ENCODE measurements around the gene ADK. TPM values are rescaled to one million over a fixed set of nuclear protein-coding genes. Genes with fewer than 3 reads are reported as not detected.

ADK gene
- total and polyA plus RNA-seq, 8 donors = 7.2 to 66.1 (median 21.5) TPM

DNA sequence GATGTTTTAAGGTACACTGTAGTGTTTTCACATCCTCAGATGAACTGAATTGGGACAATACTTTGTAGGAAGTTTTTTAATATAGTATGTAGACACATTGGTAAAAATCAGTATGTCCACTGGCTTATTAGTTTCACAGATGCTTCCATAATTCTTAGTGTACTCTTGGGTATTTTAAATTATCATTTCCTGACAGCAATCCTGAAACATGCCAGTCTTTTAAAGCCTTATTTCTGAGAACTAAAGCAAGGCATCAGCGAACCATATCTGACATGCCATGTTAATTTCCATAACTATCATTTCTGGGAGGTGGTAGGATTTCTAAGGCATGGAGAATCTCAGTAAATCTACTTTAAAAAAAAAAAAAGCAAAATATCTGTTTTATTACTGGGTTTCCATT, 266.4 kb downstream of the ADK start:
- Histone ChIP-seq H3K36me3 (peaks cover 0 to 4% (median 0%) of the 10 kb centered on the region in 4 donors), H3K9me3 (peaks cover 0 to 4% (median 0%) of the 10 kb centered on the region in 4 donors), H3K4me1 (peaks cover 0 to 16% (median 4%) of the 10 kb centered on the region in 4 donors), H3K27ac (no peak overlapping the region), H3K27me3 (no peaks in the 10 kb centered on the region), H3K4me3 (no peak overlapping the region)
- intact Hi-C loops (cut with DNase I; ENCODE audit: low total_unique reads) = no loop called here
- no peak for DNase-seq
- 83 to 100% (median 93%) methylated on average over 1 of the region's 1 CpG for WGBS, 5 donors
- TF ChIP-seq POLR2A (IDR thresholded peaks at IDR 0.05) (no peak), POLR2AphosphoS5 (IDR thresholded peaks at IDR 0.05) (no peak), EP300 (IDR thresholded peaks at IDR 0.05) (no peak)
- TF ChIP-seq, protein P1, sequence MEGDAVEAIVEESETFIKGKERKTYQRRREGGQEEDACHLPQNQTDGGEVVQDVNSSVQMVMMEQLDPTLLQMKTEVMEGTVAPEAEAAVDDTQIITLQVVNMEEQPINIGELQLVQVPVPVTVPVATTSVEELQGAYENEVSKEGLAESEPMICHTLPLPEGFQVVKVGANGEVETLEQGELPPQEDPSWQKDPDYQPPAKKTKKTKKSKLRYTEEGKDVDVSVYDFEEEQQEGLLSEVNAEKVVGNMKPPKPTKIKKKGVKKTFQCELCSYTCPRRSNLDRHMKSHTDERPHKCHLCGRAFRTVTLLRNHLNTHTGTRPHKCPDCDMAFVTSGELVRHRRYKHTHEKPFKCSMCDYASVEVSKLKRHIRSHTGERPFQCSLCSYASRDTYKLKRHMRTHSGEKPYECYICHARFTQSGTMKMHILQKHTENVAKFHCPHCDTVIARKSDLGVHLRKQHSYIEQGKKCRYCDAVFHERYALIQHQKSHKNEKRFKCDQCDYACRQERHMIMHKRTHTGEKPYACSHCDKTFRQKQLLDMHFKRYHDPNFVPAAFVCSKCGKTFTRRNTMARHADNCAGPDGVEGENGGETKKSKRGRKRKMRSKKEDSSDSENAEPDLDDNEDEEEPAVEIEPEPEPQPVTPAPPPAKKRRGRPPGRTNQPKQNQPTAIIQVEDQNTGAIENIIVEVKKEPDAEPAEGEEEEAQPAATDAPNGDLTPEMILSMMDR (IDR thresholded peaks at IDR 0.05) = no peak

- Histone ChIP-seq H3K9me3 (no peaks in the 10 kb centered on the region), H3K4me1 (peaks cover 0 to 16% (median 4%) of the 10 kb centered on the region in 4 donors), H3K27ac (no peak overlapping the region), H3K36me3 (no peaks in the 10 kb centered on the region), H3K27me3 (no peaks in the 10 kb centered on the region), H3K4me3 (no peak overlapping the region)
- peak; percentile 36 to 89 for DNase-seq
- TF ChIP-seq POLR2A (IDR thresholded peaks at IDR 0.05) = no peak
- TF ChIP-seq, protein P1 (IDR thresholded peaks at IDR 0.05) = no peak
- TF ChIP-seq POLR2AphosphoS5 (IDR thresholded peaks at IDR 0.05) = no peak
- no peak for TF ChIP-seq EP300 (IDR thresholded peaks at IDR 0.05)
- WGBS, 5 donors = 26 to 49% (median 27%) methylated on average over 4 of the region's 4 CpGs
- intact Hi-C loops (cut with DNase I; ENCODE audit: low total_unique reads) = no loop called here
Measured at GRCh38 chr10:74418285-74418872, 267.4 kb downstream of the ADK start.

DNA sequence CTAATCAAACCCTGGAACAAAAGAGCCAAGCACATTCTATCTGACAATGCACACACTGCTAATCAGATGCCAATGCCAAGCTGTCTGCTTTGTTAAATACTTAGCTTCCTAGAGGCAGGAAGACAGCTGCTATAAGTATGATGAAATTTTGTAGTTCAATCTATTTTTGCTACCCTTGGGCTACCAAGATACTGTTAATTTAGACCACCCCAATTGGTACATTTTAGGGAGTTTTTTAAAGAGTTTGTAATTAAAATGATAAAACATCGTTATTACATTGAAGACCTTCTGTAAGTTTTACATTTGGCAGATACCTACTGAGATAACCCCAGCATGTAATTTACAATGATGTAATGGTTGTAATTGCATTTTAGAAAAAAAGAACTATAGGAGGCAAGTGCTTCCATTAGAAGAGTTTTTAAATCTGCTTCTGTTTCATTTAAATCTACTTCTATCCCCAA, 268.5 kb downstream of the ADK start:
- no peak for TF ChIP-seq POLR2A (IDR thresholded peaks at IDR 0.05)
- TF ChIP-seq, protein P1 (IDR thresholded peaks at IDR 0.05) = no peak
- TF ChIP-seq POLR2AphosphoS5 (IDR thresholded peaks at IDR 0.05) = no peak
- TF ChIP-seq EP300 (IDR thresholded peaks at IDR 0.05) = no peak
- no peaks in the 10 kb centered on the region for H3K9me3 ChIP-seq
- no peak overlapping the region for H3K27ac ChIP-seq
- H3K27me3 ChIP-seq = no peaks in the 10 kb centered on the region
- H3K36me3 ChIP-seq = no peaks in the 10 kb centered on the region
- H3K4me1 ChIP-seq = peaks cover 0 to 16% (median 4%) of the 10 kb centered on the region in 4 donors
- intact Hi-C loops (cut with DNase I; ENCODE audit: low total_unique reads) = no loop called here
- 78 to 88% (median 83%) methylated on average over 1 of the region's 1 CpG for WGBS, 5 donors
- no peak overlapping the region for H3K4me3 ChIP-seq
- DNase-seq = peak in 1 of 2 donors; percentile 15

DNA sequence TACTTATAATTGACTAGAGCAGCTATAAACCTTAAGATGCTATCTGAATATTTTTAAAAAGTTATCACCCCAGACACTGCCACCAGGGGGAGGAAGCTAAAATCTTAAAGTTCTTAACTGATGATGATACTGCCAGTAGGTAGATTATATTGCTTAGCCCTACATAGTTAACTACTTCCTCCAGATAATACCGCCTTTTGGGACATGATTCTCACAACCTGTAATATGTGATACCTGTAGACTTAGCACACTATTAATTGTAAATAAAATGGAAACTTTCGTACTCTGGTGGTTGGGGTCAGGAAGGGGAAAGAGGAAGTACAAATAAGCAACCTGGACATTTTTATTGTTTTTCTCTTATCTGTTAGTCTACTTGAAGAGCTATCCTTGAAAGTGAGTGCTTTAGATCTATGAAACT, 268.9 kb downstream of the ADK start:
- Histone ChIP-seq H3K27me3 (no peaks in the 10 kb centered on the region), H3K4me1 (peaks cover 0 to 16% (median 4%) of the 10 kb centered on the region in 4 donors), H3K36me3 (no peaks in the 10 kb centered on the region), H3K4me3 (no peak overlapping the region), H3K9me3 (no peaks in the 10 kb centered on the region), H3K27ac (no peak overlapping the region)
- intact Hi-C loops (cut with DNase I; ENCODE audit: low total_unique reads) = no loop called here
- WGBS, 5 donors = 73 to 86% (median 86%) methylated on average over 2 of the region's 2 CpGs
- peak in 1 of 2 donors; percentile 28 for DNase-seq
- TF ChIP-seq, protein P1 (IDR thresholded peaks at IDR 0.05) = peak in 4 of 7 experiments; percentile 8 to 43 (median 31)
- TF ChIP-seq POLR2A (IDR thresholded peaks at IDR 0.05) = no peak

Data from stomach (tissue), 9 donors.